NCI-H526 treated with DMSO at 0.1 percent for 48 hours (cell line): Measurements from ENCODE around the gene TM9SF1.

Experiments used
- DNase-seq: peaks from one replicate; lab custom pipeline; 2025; lab: John Stamatoyannopoulos, UW

TM9SF1 gene

GRCh38 chr14:24195186-24196070 is at the start of gene TM9SF1:
TM9SF1 (minus strand) TSS chr14:24195441; CDS start chr14:24195019, 422 bp downstream.
- peak; percentile 73 for DNase-seq

- peak; percentile 16 for DNase-seq
Observed at GRCh38 chr14:24243336-24243836, 48.1 kb upstream of the TM9SF1 start.

GRCh38 chr14:24241829-24242443 is 46.7 kb upstream of the TM9SF1 start:
- DNase-seq: peak; percentile 52

- no peak for DNase-seq
Observed at GRCh38 chr14:24240110-24240918, 45.1 kb upstream of the TM9SF1 start.

GRCh38 chr14:24238527-24239037 is 43.3 kb upstream of the TM9SF1 start:
- no peak for DNase-seq

- DNase-seq: no peak
Observed at GRCh38 chr14:24238123-24238522, 42.9 kb upstream of the TM9SF1 start.

- DNase-seq: no peak
Observed at GRCh38 chr14:24237463-24237955, 42.3 kb upstream of the TM9SF1 start.

- DNase-seq: no peak
Observed at GRCh38 chr14:24236689-24237462, 41.6 kb upstream of the TM9SF1 start.

GRCh38 chr14:24235804-24236688 is 40.8 kb upstream of the TM9SF1 start:
- no peak for DNase-seq

GRCh38 chr14:24234095-24235005 is 39.1 kb upstream of the TM9SF1 start:
- DNase-seq: no peak

- no peak for DNase-seq
Observed at GRCh38 chr14:24233538-24233866, 38.3 kb upstream of the TM9SF1 start.

- DNase-seq: peak; percentile 85
Observed at GRCh38 chr14:24232645-24233537, 37.6 kb upstream of the TM9SF1 start, which contains the start of gene GMPR2. GMPR2 (plus strand) TSS chr14:24232929; CDS start chr14:24233254, 325 bp downstream.

- peak; percentile 85 for DNase-seq
Observed at GRCh38 chr14:24232121-24232644, 36.9 kb upstream of the TM9SF1 start, which contains the start of gene NEDD8. NEDD8 (minus strand) TSS chr14:24232367; CDS start chr14:24232267, 100 bp downstream.

- DNase-seq: no peak
Observed at GRCh38 chr14:24231263-24232120, 36.3 kb upstream of the TM9SF1 start.

GRCh38 chr14:24228902-24229301 is 33.7 kb upstream of the TM9SF1 start:
- DNase-seq: no peak

GRCh38 chr14:24226473-24226872 is 31.2 kb upstream of the TM9SF1 start:
- no peak for DNase-seq
